GM19099 (cell line): ENCODE results near the gene ZNF414.

Experiments used
- POLR2A ChIP-seq: IDR thresholded peaks from 3 replicates; pipeline ENCODE4 v1.6.1; 2011; ENCODE audit warnings: low read depth; ENCODE audit not compliant: insufficient read length; ENCODE audit errors: extremely low read depth

The ZNF414 gene

DNA sequence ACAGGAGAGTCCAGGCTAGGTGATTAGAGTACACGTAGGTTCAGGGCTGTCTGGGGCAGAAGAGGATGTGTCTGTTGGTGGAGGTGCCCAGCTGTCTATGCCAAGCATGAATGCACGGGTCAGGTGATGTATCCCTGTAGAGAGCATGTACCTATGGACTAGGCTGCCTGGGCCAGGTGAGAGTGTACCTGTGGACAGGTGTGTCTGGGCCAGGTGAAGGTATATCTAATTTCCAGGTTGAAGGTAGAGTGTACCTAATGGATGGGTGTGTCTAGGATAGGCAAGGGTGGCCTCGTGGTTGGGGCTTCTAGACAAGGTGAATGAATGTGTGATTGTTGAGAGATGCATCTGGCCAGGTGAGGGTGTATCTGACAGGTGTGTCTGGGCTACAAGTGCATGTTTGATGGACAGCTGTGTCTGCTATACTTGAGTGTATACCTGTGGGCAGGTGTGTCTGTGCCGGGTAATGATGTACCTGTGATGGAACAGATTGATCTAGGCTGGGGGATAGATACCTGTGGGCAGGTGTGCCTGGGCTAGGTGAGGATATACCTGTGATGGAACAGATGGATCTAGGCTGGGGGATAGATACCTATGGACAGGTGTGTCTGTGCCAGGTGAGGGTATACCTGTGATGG, 15.5 kb upstream of the ZNF414 start:
- no peak for TF ChIP-seq POLR2A

DNA sequence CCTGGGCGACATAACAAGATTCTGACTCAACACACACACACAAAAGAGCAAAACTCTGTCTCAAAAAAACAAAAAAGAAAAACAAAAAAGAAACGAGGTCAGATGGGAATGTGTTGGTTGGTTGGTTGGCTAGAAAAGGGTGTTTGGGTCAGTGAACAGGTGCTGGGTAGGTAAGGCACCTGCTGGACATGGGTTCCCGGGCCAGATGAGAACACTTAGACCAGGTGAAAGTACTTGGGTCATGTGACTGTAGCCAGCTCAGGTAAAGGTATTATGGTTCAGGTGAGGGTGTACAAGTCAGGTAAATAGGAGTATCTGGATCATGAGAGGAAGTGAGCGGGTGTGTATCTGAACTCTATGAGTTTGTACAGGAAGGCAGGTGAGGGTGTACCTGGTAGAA, 14.5 kb upstream of the ZNF414 start:
- no peak for TF ChIP-seq POLR2A

DNA sequence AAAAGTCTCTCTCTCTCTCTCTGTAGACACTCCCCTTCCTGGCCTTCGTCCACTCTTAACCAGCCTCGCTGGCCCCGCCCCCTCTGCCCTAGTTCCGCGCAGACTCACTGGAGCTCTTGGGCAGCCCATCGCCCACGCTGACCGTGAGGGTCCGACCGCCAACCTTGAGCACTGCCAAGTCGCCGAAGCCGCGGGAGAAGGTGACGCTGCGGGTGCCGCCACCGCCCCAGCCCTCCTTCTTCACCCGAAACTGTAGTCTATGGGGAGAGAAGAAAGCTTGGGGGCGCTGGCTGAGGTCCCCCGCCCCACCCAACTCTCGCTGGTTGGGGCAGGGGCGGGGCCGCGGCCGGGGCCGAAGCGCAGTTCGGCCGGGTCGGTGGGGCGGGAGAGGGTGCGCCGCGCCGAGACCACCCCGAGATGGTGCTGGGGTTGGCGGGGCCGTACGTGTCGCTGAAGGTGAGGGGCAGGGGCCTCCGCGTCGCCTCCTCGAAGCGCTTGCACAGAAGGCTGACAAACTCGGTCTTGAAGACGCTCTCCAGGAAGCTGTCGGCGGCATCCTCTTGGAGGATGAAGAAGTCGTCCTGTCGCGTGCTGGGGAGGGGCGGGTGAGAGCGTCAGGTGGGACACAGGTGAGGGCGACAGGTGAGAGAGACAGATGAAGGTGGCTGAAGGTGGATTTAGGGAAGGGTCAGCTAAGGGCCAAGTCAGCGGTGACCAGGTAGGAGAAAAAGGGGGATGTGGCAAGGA, 12.6 kb upstream of the ZNF414 start:
- TF ChIP-seq POLR2A = no peak

DNA sequence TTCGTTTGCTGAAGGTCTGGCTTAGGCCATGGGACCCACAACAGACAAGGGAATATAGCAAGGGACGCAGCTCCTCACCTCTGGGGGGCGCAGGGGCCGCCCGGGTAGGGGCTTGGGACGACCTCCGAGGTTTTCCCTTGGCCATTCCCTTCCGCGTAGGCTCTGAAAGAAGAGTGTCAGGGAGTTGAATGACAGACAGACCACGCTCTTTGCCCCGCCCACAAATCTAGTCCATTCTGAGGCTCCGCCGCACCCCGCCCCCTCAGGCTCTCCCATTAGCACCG, 11.4 kb upstream of the ZNF414 start:
- TF ChIP-seq POLR2A = no peak

DNA sequence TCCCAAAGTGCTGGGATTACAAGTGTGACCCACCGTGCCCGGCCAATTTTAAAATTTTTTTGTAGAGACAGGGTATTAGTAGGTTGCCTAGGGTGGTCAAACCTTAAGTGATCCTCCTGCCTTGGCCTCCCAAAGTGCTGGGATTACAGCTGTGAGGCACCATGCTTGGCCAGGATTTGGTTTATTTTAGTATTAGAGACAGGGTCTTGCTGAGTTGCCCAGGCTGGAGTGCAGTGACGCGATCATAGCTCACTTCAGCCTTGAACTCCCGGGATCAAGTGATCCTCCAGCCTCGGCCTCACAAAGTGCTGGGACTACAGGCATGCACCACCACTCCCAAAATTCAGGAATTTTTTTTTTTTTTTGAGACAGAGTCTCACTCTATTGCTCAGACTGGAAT, 5.4 kb upstream of the ZNF414 start:
- no peak for TF ChIP-seq POLR2A

DNA sequence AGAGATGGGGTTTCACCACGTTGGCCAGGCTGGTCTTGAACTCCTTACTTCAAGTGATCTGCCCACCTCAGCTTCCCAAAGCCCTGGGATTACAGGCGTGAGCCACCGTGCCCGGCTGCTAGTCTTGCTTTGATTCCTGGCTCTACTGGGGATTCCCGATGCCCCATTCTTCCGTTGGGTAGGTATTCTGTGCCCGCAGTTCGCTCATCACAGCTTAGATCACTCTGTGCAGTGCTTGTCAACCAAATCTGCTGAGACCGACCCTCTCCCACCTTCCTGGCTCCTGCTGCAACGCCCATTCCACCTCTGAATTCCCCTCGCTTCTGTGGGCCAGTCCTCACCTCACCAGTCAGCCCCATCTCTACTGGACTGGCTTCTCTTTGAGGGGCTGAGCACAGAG, 4.6 kb upstream of the ZNF414 start:
- TF ChIP-seq POLR2A = no peak

DNA sequence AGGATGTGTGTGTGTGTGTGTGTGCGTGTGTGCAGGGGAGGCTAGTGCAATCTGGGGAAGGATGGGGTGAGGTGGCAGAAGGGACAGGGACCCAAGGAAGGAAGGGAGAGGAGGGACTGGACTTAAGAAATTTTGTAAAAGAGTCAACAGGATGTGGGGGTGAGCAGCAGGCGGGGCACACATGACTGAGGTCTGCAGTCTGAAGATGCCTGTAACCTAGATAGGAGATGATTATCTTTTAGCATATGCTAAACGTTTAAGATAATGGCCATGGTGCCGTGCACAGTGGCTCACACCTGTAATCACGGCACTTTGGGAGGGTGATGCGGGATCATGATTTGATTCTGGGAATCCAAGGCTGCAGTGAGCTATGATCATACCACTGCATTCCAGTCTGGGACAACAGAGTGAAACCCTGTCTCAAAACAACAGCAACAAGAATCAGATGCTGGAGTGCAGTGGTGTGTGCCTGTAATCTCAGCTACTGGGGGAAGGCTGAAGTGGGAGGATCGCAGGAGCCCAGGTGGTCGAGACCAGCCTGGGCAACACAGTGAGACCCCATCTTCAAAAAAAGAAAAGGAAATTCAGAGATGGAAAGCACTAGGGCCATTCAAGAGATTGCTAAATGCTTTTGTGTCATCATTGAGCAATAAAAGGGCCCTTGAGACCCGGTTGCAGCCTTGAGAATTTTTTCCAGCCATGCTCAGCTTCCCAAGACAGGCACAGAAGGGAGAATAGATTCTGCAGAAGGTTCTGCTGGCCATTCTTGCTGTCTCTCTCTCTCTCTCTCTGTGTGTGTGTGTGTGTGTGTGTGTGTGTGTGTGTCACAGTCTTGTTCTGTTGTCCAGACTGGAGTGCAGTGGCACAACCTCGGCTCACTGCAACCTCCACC, 3.8 kb upstream of the ZNF414 start:
- no peak for TF ChIP-seq POLR2A

DNA sequence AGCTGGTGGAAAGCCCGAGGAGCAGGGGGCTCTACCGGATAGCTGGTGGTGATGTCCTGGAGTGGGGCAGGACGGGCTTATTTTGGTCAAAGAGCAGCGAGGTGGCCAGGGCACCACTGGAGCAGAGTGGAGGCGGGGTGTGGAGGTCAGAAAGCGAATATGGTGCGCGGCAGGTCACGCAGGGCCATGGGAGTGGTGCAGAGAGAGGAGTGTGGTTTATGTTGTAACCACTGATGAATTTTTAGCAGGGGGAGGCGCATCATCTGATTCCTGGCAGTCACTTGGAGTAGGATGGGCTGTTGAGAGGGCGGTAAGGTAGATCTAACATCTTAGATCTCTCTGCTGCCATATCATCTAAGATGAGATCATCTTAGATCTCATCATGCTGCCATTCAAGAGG, 1.4 kb upstream of the ZNF414 start:
- no peak for TF ChIP-seq POLR2A

DNA sequence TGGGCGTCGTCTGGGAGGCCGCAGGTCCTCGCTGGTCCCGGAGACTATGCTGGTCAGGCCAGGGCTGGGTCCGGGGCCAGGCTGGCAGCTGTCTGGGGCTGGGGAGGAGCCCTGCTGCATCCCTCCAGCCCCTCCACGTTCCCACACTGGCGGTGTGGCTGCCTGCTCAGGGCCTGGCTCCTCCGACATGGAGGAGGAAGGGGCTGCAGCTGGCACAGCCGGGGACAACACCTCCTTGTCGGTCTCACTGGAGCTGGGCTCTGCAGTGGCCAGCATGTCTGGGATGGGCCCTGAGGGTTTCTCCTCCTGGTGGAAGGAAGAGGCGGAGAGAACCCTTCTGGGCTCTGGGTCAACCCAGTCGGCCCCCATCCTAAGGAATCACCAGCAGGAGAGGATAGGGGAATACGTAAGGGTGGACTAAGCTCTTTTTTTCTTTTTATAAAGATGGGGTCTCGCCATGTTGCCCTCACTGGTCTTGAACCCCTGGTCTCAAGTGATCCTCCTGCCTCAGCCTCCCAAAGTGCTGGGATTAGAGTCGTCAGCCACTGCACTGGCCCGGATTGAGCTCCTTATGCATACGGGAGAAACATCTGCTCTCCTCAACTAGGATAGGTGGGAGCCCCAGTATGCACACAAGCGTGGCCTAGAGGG, 806 bp downstream of the ZNF414 start:
- TF ChIP-seq POLR2A = no peak

DNA sequence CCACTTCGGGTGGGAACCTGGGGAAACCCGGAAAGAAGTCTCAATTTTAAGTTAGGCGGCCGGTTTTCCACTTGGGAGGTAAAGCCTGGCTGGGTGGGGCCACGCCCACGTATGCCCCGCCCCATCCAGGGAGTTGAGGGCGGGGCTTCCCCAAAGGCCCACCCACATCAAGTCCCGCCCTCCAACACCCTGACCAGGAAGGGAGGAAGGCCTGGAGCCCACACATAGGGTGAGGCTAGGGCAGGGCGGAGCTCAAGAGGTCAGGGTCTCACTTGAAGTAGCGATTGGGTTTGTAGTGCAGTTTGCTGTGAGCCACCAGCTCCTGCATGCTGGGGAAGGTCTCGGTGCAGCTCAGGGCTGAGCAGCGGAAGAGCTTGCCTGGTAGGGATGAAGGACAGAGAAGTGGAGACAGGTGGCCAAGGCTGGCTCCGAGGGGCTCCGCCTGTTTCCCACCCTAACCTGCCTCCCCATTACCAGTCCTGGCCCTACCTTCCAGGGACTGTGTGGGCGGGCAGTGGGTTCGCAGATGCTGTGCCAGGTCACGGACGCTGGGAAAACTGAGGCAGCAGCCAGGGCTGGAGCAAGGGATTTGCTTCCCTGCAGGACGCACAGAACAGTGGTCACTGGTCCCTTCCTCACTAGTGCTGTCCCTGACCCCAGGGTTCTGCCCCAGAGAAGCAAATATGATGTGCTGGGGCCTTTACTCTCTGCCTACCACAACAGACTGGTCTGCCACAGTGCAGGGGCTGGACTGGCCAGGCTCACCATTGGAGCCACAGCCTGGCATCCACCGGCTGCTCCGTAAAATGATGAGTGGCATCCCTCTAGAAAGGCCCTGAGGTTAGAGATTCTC, 1.6 kb downstream of the ZNF414 start:
- no peak for TF ChIP-seq POLR2A

DNA sequence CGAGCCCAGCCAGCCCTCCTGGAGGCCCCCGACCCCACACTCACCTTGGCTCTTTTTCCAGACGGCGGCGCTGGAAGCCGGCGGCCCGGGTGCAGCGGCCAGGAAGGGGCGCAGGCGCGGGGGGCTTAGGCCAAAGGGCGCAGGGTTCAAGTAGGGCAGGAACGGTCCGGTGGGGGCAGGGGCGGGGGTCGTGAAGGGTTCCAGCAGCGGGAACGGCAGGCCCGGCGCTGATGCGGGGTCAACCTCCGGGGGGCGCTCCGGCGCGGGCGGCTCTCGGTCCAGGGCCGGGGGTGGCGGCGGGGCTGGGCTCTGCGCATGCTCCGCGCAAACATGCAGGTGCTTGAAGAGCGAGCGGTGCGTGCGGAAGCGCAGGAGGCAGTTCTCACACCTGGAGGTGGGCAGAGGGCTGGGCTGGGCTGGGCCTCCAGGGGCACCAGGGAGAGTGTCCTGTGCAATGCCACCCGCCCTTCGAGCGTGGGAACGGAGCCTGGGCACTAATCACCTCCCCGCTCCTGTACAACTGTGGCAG, 2.3 kb downstream of the ZNF414 start:
- no peak for TF ChIP-seq POLR2A

DNA sequence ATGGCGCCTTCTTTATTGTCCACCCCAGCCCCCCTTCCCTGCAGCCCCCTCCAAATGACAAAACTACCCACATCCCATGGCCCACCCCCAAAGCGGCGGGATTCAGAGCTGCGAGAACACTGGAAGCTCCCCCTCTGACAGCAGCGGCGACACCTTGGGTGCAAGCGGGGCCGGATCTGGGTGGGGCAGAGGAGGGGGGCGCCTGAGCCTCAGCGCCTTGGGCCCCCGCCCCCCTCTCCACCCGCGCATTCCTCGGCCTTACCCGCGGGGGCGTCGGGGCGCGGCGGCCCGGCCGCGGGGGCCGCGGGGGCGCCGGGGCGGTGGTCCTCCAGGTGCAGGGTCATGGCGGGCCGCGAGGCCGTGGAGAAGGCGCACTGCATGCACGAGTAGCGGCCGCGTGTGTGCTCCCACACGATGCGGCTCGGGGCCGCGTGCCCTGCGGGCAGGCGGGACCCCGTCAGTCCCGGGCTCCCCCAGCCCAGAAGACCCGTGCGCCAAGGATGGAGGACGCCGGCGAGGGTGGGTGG, 3.3 kb downstream of the ZNF414 start:
- no peak for TF ChIP-seq POLR2A

DNA sequence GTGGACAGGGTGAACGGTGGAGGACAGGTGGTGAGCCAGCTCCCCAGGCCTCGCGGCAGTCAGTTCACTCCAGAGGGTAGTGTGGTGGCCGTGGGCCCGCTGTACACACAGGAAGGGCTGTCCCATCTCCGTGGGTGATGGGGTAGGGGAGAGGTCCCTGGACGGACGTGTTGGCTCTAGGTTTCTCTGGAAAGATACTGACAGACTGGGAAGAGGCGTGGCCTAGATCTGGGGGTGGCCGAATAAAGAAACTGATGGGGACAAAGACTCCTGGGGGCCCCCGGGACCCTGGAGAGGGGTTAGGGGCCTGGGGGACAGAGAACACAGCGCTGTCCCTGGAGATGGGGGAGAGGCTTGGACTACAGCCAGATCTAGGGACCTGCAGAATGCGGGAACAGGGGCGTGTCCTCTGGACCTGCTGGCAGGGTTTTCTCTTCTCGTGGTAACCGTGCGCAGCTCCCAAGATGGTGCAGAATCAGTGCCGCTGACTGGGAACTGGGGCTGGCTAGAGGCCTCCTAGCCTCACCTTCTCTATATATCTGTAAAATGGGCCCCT, 7.5 kb downstream of the ZNF414 start:
- TF ChIP-seq POLR2A = no peak
